OCI-LY1 (cell line): ENCODE measurements around the gene EIF4EBP2.

Source experiments
- H2AFZ ChIP-seq: fragments of 200-600 bp; sonication (generic), shearing (Covaris generic); 2 replicates; pipeline ENCODE4 v1.6.0; 2014; ENCODE audit warnings: antibody characterized with exemption, mild to moderate bottlenecking, low read length
- H3F3A ChIP-seq: fragments of 200-600 bp; sonication (generic), shearing (Covaris generic); 2 replicates; pipeline ENCODE4 v1.6.0; 2014; ENCODE audit warnings: mild to moderate bottlenecking, antibody characterized with exemption, low read length, moderate library complexity; ENCODE audit not compliant: insufficient read depth
- H3K27ac ChIP-seq: fragments of 200-600 bp; sonication (generic); 2 replicates; pipeline ENCODE4 v1.5.1; 2014; ENCODE audit warnings: low read length, mixed run types, mild to moderate bottlenecking, low read depth; ENCODE audit not compliant: poor library complexity, severe bottlenecking
- H3K27me3 ChIP-seq: fragments of 200-600 bp; sonication (generic); 2 replicates; pipeline ENCODE4 v1.6.0; 2014; ENCODE audit warnings: antibody characterized with exemption, mild to moderate bottlenecking, low read length, moderate library complexity; ENCODE audit not compliant: insufficient read depth
- H3K36me3 ChIP-seq: fragments of 200-600 bp; sonication (generic); 2 replicates; pipeline ENCODE4 v1.6.1; 2014; ENCODE audit warnings: mild to moderate bottlenecking, antibody characterized with exemption, low read length, moderate library complexity, mixed read lengths; ENCODE audit not compliant: insufficient read depth
- H3K4me1 ChIP-seq: fragments of 200-600 bp; sonication (generic); 2 replicates; pipeline ENCODE4 v1.5.1; 2014; ENCODE audit warnings: mild to moderate bottlenecking, low read length, moderate library complexity; ENCODE audit not compliant: insufficient read depth, severe bottlenecking
- H3K4me2 ChIP-seq: fragments of 200-600 bp; sonication (generic), shearing (Covaris generic); 2 replicates; pipeline ENCODE4 v1.6.1; 2014; ENCODE audit warnings: low read length
- H3K4me3 ChIP-seq: fragments of 200-600 bp; sonication (generic); 2 replicates; pipeline ENCODE4 v1.5.1; 2014; ENCODE audit warnings: low read length, low read depth, mild to moderate bottlenecking, mixed read lengths; ENCODE audit not compliant: poor library complexity, severe bottlenecking
- H3K79me2 ChIP-seq: fragments of 200-600 bp; shearing (Covaris generic); 2 replicates; pipeline ENCODE4 v1.6.1; 2016; ENCODE audit warnings: mixed run types, low read length, mixed read lengths; ENCODE audit not compliant: insufficient read depth
- H3K9ac ChIP-seq: fragments of 200-600 bp; sonication (generic), shearing (Covaris generic); 2 replicates; pipeline ENCODE4 v1.6.1; 2014; ENCODE audit warnings: mild to moderate bottlenecking, low read length, mixed read lengths
- H3K9me2 ChIP-seq: fragments of 200-600 bp; sonication (generic), shearing (Covaris generic); 2 replicates; pipeline ENCODE4 v1.6.1; 2014; ENCODE audit warnings: low read depth, mild to moderate bottlenecking, low read length, mixed read lengths
- H3K9me3 ChIP-seq: fragments of 200-600 bp; shearing (Covaris generic); 2 replicates; pipeline ENCODE4 v1.6.1; 2014; ENCODE audit warnings: low read length, mixed read lengths
- H4K20me1 ChIP-seq: fragments of 200-600 bp; sonication (generic), shearing (Covaris generic); 2 replicates; pipeline ENCODE4 v1.6.0; 2016; ENCODE audit warnings: mild to moderate bottlenecking, low read length; ENCODE audit not compliant: insufficient read depth
- EZH2 ChIP-seq: fragments of 200-600 bp; sonication (generic), shearing (Covaris generic); IDR thresholded peaks from 2 replicates; pipeline ENCODE4 v1.8.0; 2017; ENCODE audit warnings: borderline replicate concordance, mixed run types, mild to moderate bottlenecking, antibody characterized with exemption, low read length, moderate library complexity, mixed read lengths
- TF ChIP-seq, protein P1 (sequence below): fragments of 200-600 bp; sonication (generic), shearing (Covaris generic); IDR thresholded peaks from 2 replicates; pipeline ENCODE4 v1.5.1; 2017; ENCODE audit warnings: mild to moderate bottlenecking, antibody characterized with exemption, low read length, moderate library complexity, mixed read lengths

Gene EIF4EBP2

DNA sequence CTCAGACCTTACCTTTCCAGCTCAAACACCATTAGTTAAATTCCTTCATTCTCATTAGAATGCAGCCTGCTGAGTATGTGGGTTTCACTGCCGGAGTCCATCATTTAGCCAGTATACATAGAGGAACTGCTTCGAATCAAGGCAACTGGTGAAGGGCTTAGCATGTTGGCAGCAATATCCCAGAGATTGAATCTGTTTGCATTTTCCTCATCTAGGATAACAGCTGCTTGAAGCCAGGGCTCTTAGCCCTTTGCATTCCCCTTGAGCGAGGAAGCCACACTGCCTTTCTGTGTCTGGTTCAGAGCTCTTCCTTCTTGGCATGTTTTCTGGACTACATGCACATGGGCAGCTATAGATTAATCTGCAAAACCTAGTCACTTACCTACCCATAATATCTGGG lies 22.9 kb downstream of the EIF4EBP2 start:
- H3K4me1 ChIP-seq = no peaks in the 10 kb centered on the region
- no peak for TF ChIP-seq EZH2
- TF ChIP-seq, protein P1, sequence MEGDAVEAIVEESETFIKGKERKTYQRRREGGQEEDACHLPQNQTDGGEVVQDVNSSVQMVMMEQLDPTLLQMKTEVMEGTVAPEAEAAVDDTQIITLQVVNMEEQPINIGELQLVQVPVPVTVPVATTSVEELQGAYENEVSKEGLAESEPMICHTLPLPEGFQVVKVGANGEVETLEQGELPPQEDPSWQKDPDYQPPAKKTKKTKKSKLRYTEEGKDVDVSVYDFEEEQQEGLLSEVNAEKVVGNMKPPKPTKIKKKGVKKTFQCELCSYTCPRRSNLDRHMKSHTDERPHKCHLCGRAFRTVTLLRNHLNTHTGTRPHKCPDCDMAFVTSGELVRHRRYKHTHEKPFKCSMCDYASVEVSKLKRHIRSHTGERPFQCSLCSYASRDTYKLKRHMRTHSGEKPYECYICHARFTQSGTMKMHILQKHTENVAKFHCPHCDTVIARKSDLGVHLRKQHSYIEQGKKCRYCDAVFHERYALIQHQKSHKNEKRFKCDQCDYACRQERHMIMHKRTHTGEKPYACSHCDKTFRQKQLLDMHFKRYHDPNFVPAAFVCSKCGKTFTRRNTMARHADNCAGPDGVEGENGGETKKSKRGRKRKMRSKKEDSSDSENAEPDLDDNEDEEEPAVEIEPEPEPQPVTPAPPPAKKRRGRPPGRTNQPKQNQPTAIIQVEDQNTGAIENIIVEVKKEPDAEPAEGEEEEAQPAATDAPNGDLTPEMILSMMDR = no peak
- H4K20me1 ChIP-seq = no peaks in the 10 kb centered on the region
- no peaks in the 10 kb centered on the region for H3K9me2 ChIP-seq
- peaks cover 80% of the 10 kb centered on the region for H3K36me3 ChIP-seq
- H3F3A ChIP-seq = no peaks in the 10 kb centered on the region
- no peaks in the 10 kb centered on the region for H3K79me2 ChIP-seq
- H3K4me3 ChIP-seq = no peak overlapping the region
- H2AFZ ChIP-seq = no peak overlapping the region
- no peaks in the 10 kb centered on the region for H3K9me3 ChIP-seq
- H3K27me3 ChIP-seq = no peaks in the 10 kb centered on the region
- H3K27ac ChIP-seq = no peak overlapping the region
- H3K9ac ChIP-seq = no peak overlapping the region
- no peak overlapping the region for H3K4me2 ChIP-seq

DNA sequence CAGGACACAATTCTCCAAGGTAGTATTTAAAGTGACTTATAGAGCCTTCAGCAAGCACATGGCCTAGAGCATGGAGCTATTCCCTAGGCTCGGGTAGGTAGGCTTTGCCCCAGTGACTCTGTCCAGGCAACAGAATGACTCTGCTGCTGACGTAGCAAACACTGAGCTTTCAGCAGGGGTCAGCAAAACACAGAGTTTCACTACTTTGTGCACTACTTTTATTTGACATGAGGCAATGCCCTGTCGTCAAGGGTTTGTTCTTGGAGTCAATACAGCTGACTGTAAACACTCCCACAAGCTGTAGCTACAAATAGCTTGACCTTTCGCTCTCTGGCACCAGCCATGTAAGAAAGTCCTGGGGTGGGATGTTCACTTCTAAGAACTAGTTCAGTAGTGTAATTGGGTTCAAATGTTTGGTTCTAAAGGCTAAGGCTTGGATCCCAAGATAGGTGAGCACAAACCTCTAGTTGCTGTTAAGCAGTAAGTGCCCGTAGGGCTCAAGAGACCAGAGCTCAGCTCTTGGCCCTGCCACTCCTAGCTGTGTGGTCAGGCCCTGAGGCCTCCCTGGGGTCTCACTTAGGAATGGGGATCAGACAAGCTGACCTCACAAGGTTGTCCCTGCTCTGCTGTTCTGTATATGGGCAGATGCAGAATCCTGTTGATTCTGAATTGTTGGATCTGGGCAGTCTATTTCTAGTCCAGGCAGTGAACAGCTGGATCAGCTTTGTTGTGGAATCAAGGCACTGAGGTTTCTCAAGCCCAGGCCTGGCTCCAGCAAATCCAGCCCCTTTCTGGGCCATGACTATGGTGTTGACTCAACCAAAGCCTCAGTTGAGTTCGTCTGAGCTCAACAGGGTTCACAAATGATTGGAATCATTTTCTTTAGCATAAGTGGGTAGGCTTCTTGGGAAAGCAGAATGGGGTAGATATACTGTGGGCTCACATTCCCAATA lies 26.8 kb downstream of the EIF4EBP2 start:
- Histone ChIP-seq H3K9me2 (no peaks in the 10 kb centered on the region), H3K36me3 (peaks cover 40% of the 10 kb centered on the region; the same call in 1 of the 2 replicates), H3K4me2 (no peak overlapping the region), H3K4me3 (no peak overlapping the region), H3F3A (no peaks in the 10 kb centered on the region), H2AFZ (no peak overlapping the region), H4K20me1 (no peaks in the 10 kb centered on the region), H3K27me3 (no peaks in the 10 kb centered on the region), H3K27ac (no peak overlapping the region), H3K79me2 (no peaks in the 10 kb centered on the region), H3K9ac (no peak overlapping the region), H3K9me3 (no peaks in the 10 kb centered on the region), H3K4me1 (no peaks in the 10 kb centered on the region)
- TF ChIP-seq, protein P1 = peak; percentile 16; the same call in 1 of the 2 replicates
- TF ChIP-seq EZH2 = no peak

DNA sequence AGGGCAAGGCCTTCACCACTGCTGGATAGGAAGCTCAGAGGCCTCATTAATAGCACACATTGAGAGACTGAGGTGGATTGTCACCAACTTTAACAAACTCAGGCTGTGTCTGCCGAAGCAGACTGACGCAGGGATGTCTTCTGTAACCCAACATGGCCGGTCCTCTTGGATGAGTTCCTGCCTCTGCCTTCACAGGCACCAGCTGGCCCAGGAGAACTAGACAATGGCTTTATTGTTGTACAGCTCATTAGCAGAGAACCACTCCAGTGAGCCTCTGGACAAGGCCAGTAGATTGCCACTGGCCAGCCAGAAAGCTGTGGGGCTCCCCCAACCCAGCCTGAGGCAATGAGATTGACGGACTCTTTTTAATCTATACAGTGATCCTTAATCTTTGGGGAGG lies 28.2 kb downstream of the EIF4EBP2 start:
- no peaks in the 10 kb centered on the region for H3K27me3 ChIP-seq
- no peaks in the 10 kb centered on the region for H3K9me3 ChIP-seq
- H3K4me1 ChIP-seq = no peaks in the 10 kb centered on the region
- H3K4me2 ChIP-seq = no peak overlapping the region
- no peak overlapping the region for H2AFZ ChIP-seq
- no peaks in the 10 kb centered on the region for H3K79me2 ChIP-seq
- no peak for TF ChIP-seq EZH2
- TF ChIP-seq, protein P1 = no peak
- no peaks in the 10 kb centered on the region for H3F3A ChIP-seq
- peaks cover 28% of the 10 kb centered on the region; the same call in 1 of the 2 replicates for H3K36me3 ChIP-seq
- H3K9ac ChIP-seq = no peak overlapping the region
- no peaks in the 10 kb centered on the region for H3K9me2 ChIP-seq
- no peak overlapping the region for H3K27ac ChIP-seq
- H4K20me1 ChIP-seq = no peaks in the 10 kb centered on the region
- H3K4me3 ChIP-seq = no peak overlapping the region
